ENCODE measurements around the gene EPHA6. TPM values are rescaled to one million over a fixed set of nuclear protein-coding genes. Genes with fewer than 3 reads are reported as not detected.

Gene EPHA6
- total RNA-seq, 1 experiment from 2014 or later: 0.61 TPM

- Histone ChIP-seq H3K56ac (ENCODE audit: insufficient read length, low read depth, low read length) (no peak overlapping the region), H2AFZ (ENCODE audit: low read length) (no peak overlapping the region), H2BK20ac (ENCODE audit: low read depth, low read length, poor library complexity, severe bottlenecking) (no peak overlapping the region), H4K91ac (ENCODE audit: insufficient read length, low read depth, low read length) (no peak overlapping the region), H3T11ph (ENCODE audit: low read length) (no peak overlapping the region), H4K5ac (ENCODE audit: insufficient read length, low read depth, low read length) (no peak overlapping the region), H2BK15ac (ENCODE audit: low read depth, low read length) (no peak overlapping the region), H4K20me1 (ENCODE audit: control insufficient read depth, insufficient read depth, insufficient read length) (no peaks in the 10 kb centered on the region), H3K9ac (ENCODE audit: extremely low read depth, insufficient read length, low read length) (no peak overlapping the region), H3K9me3 (ENCODE audit: control insufficient read depth, low read depth, low read length) (no peaks in the 10 kb centered on the region), H3K27ac (ENCODE audit: insufficient read length, low read depth, low read length) (no peak overlapping the region), H3K4ac (ENCODE audit: low read depth, low read length) (no peak overlapping the region), H2AK5ac (ENCODE audit: insufficient read length, low read length) (no peak overlapping the region), H3K79me1 (ENCODE audit: insufficient read depth, low read depth, low read length, poor library complexity, severe bottlenecking) (no peaks in the 10 kb centered on the region), H4K8ac (replicated peaks; ENCODE audit: insufficient read length, low read depth, low read length) (no peak overlapping the region), H3K23me2 (ENCODE audit: insufficient read length, low read depth, low read length, poor library complexity, severe bottlenecking) (no peaks in the 10 kb centered on the region), H2BK120ac (ENCODE audit: low read depth, low read length, poor library complexity, severe bottlenecking) (no peak overlapping the region), H2BK12ac (ENCODE audit: insufficient read length, low read depth, low read length) (no peak overlapping the region), H3K4me1 (ENCODE audit: insufficient read depth, low read length) (peaks cover 4% of the 10 kb centered on the region; the same call in 1 of the 2 replicates), H3K4me2 (ENCODE audit: insufficient read depth, insufficient read length, low read length) (no peak overlapping the region), H3K27me3 (ENCODE audit: insufficient read depth, low read length) (no peaks in the 10 kb centered on the region), H3K14ac (ENCODE audit: insufficient read depth, low read length) (no peak overlapping the region), H3K23ac (ENCODE audit: insufficient read length, low read depth, low read length) (no peak overlapping the region), H3K79me2 (ENCODE audit: insufficient read depth, low read length) (no peaks in the 10 kb centered on the region), H2BK5ac (ENCODE audit: insufficient read length, low read length) (no peak overlapping the region), H3K18ac (ENCODE audit: insufficient read length, low read depth, low read length) (no peak overlapping the region)
- Mint-ChIP-seq H3K9me3 (peaks cover 0 to 3% of the 10 kb centered on the region in 2 experiments; a peak in 1 of 5 replicates), H3K4me3 (no peak overlapping the region), H3K27ac (no peak overlapping the region), H3K36me3 (ENCODE audit: insufficient read depth in 1 of 3, low read depth in 3 of 3) (peaks cover 0 to 3% (median 0%) of the 10 kb centered on the region in 3 experiments; a peak in 1 of 7 replicates), H3K27me3 (ENCODE audit: low read depth) (no peaks in the 10 kb centered on the region), H3K4me1 (peaks cover 50 to 55% of the 10 kb centered on the region in 2 experiments)
- DNase-seq: peak; percentile 25
- no CpG with 5 or more reads among the region's 19 CpGs for WGBS (ENCODE audit: extremely low coverage, insufficient read length, low lambda C conversion rate)
- no peak for TF ChIP-seq CTCF (conservative IDR thresholded peaks at IDR 0.05)
Measured at GRCh38 chr3:97265237-97266005, 451.0 kb downstream of the EPHA6 start.
